Ascending aorta (tissue), 2 donors: ENCODE results near the gene HMGXB3. TPM values are rescaled to one million over a fixed set of nuclear protein-coding genes. Genes with fewer than 3 reads are reported as not detected.

Experiments used
- DNase-seq, 2 donors: peaks; one replicate each; pipeline ENCODE4 v3.0.0-alpha.2; 2019; ENCODE audit warnings: low spot score in 2 of 2
- H3K27ac ChIP-seq, 2 donors: fragments of 200-600 bp; sonication (generic); one replicate each; pipeline ENCODE4 v1.5.1; 2016 to 2017; ENCODE audit warnings: mild to moderate bottlenecking in 1 of 2
- H3K27me3 ChIP-seq: fragments of 200-600 bp; sonication (generic); one replicate; pipeline ENCODE4 v1.5.1; 2017
- H3K36me3 ChIP-seq, 2 donors: fragments of 200-600 bp; sonication (generic); one replicate each; pipeline ENCODE4 v1.5.1; 2016
- H3K4me1 ChIP-seq, 2 donors: fragments of 200-600 bp; sonication (generic); one replicate each; pipeline ENCODE4 v1.5.1; 2016 to 2017; ENCODE audit warnings: mild to moderate bottlenecking in 1 of 2
- H3K4me3 ChIP-seq, 2 donors: fragments of 200-600 bp; sonication (generic); one replicate each; pipeline ENCODE4 v1.5.1; 2016 to 2017; ENCODE audit warnings: mild to moderate bottlenecking in 1 of 2
- H3K9me3 ChIP-seq, 2 donors: fragments of 200-600 bp; sonication (generic); one replicate each; pipeline ENCODE4 v1.5.1; 2016
- CTCF ChIP-seq, 3 experiments: fragments of 200-600 bp in 2 of 3; fragments of 450-650 bp in 1 of 3; sonication (generic) in 2 of 3; IDR thresholded peaks; one replicate each; pipeline ENCODE4 v1.5.1; 2016 to 2019; ENCODE audit warnings: antibody characterized with exemption in 3 of 3, mild to moderate bottlenecking in 1 of 3, moderate library complexity in 1 of 3
- intact Hi-C: fragments of 100-400 bp; cut with DNase I; formaldehyde crosslinking; loops from one replicate; pipeline ENCODE4 v1.15.1; 2023
- total RNA-seq: library from RNA; depleted of rRNA; stranded (reverse); fragments of >200 nt; gene quantifications from one replicate; pipeline ENCODE4 v1.1.0, GENCODE V29; 2016

The HMGXB3 gene
- total RNA-seq, 1 donor from 2014 or later = 56.4 TPM

- no peak for DNase-seq
- TF ChIP-seq CTCF (IDR thresholded peaks at IDR 0.05) = peak; percentile 15 to 56 (median 39)
- intact Hi-C loops = loop anchor here (1.0 to 10.0 kb wide), 6 partner anchors 25 to 125 kb away; partner anchors contain the start of genes HMGXB3 and TIGD6
These were observed 38.6 kb upstream of the HMGXB3 start for GRCh38 chr5:149961957-149962409.

GRCh38 chr5:149962601-149963300 lies 37.8 kb upstream of the HMGXB3 start:
- H3K27me3 ChIP-seq = no peaks in the 10 kb centered on the region
- no peak for DNase-seq
- no peak overlapping the region for H3K4me3 ChIP-seq
- no peaks in the 10 kb centered on the region for H3K9me3 ChIP-seq
- H3K27ac ChIP-seq = no peak overlapping the region
- H3K4me1 ChIP-seq = peaks cover 0 to 12% of the 10 kb centered on the region in 2 donors
- intact Hi-C loops = loop anchor here (5.0 to 10.0 kb wide), 2 partner anchors 48 to 110 kb away; no protein-coding TSS in a partner anchor
- H3K36me3 ChIP-seq = no peaks in the 10 kb centered on the region
- no peak for TF ChIP-seq CTCF (IDR thresholded peaks at IDR 0.05)

More at GRCh38 chr5:149961957-149962409, 38.6 kb upstream of the HMGXB3 start:
- no peaks in the 10 kb centered on the region for H3K9me3 ChIP-seq
- no peaks in the 10 kb centered on the region for H3K36me3 ChIP-seq
- H3K27ac ChIP-seq = no peak overlapping the region
- no peaks in the 10 kb centered on the region for H3K27me3 ChIP-seq
- peak overlapping the region in 1 of 2 donors; percentile 77 for H3K4me3 ChIP-seq
- H3K4me1 ChIP-seq = peaks cover 0 to 12% of the 10 kb centered on the region in 2 donors

- Histone ChIP-seq H3K4me1 (peaks cover 0 to 12% of the 10 kb centered on the region in 2 donors), H3K36me3 (no peaks in the 10 kb centered on the region), H3K27me3 (no peaks in the 10 kb centered on the region), H3K4me3 (no peak overlapping the region), H3K27ac (no peak overlapping the region), H3K9me3 (no peaks in the 10 kb centered on the region)
- no peak for DNase-seq
- TF ChIP-seq CTCF (IDR thresholded peaks at IDR 0.05) = no peak
- intact Hi-C loops = loop anchor here (5.0 to 10.0 kb wide), 2 partner anchors 49 to 111 kb away; no protein-coding TSS in a partner anchor
These were observed 36.8 kb upstream of the HMGXB3 start for GRCh38 chr5:149963729-149964128.

GRCh38 chr5:149966946-149967345 lies 33.6 kb upstream of the HMGXB3 start:
- no peak for DNase-seq

More at GRCh38 chr5:149966946-149967345, 33.6 kb upstream of the HMGXB3 start:
- intact Hi-C loops = loop anchor here (10.0 kb wide), 1 partner anchor 52 kb away; no protein-coding TSS in a partner anchor
- Histone ChIP-seq H3K4me1 (no peaks in the 10 kb centered on the region), H3K9me3 (no peaks in the 10 kb centered on the region), H3K27ac (no peak overlapping the region), H3K27me3 (no peaks in the 10 kb centered on the region), H3K36me3 (no peaks in the 10 kb centered on the region), H3K4me3 (no peak overlapping the region)
- no peak for TF ChIP-seq CTCF (IDR thresholded peaks at IDR 0.05)
